HepG2 (cell line): ENCODE measurements around the gene PPM1M. TPM values are rescaled to one million over a fixed set of nuclear protein-coding genes. Genes with fewer than 3 reads are reported as not detected.

Source experiments
- CBX1 ChIP-seq: IDR thresholded peaks from one replicate; pipeline ENCODE4 v1.6.1; 2016; ENCODE audit warnings: antibody characterized with exemption, low read depth
- EEA1 ChIP-seq: sonication (generic); formaldehyde crosslinking; IDR thresholded peaks from 2 replicates; pipeline ENCODE4 v1.5.1; 2020; ENCODE audit warnings: mild to moderate bottlenecking, missing genetic modification reagents, borderline replicate concordance
- EED ChIP-seq: sonication (generic); formaldehyde crosslinking; IDR thresholded peaks from 2 replicates; pipeline ENCODE4 v1.5.0; 2020; ENCODE audit warnings: mild to moderate bottlenecking, missing genetic modification reagents
- FOXA1 ChIP-seq, 2 experiments: fragments of 450-650 bp in 1 of 2; sonication (generic) in 1 of 2; formaldehyde crosslinking in 1 of 2; IDR thresholded peaks; 2 replicates each; pipeline versions ENCODE4 v1.4.0 to v1.6.1; 2016 to 2020; ENCODE audit warnings: missing genetic modification reagents in 1 of 2
- HDAC2 ChIP-seq: sonication (generic); formaldehyde crosslinking; IDR thresholded peaks from 2 replicates; pipeline ENCODE4 v1.4.0; 2020; ENCODE audit warnings: missing genetic modification reagents
- HNRNPLL ChIP-seq: fragments of 200-400 bp; formaldehyde crosslinking; IDR thresholded peaks from 2 replicates; pipeline ENCODE4 v1.6.1; 2017; ENCODE audit warnings: mild to moderate bottlenecking, low read depth, low read length; ENCODE audit not compliant: poor library complexity, severe bottlenecking
- SALL2 ChIP-seq: sonication (generic); formaldehyde crosslinking; IDR thresholded peaks from 2 replicates; pipeline ENCODE4 v1.8.1; 2023; ENCODE audit warnings: mild to moderate bottlenecking, missing genetic modification reagents, inconsistent platforms
- SATB2 ChIP-seq: sonication (generic); formaldehyde crosslinking; IDR thresholded peaks from 2 replicates; pipeline ENCODE4 v1.5.0; 2020; ENCODE audit warnings: missing genetic modification reagents
- SNAI1 ChIP-seq: sonication (generic); formaldehyde crosslinking; IDR thresholded peaks from 2 replicates; pipeline ENCODE4 v1.5.0; 2020; ENCODE audit warnings: mild to moderate bottlenecking, missing genetic modification reagents, borderline replicate concordance
- SOX6 ChIP-seq, 2 experiments: fragments of 450-650 bp in 1 of 2; sonication (generic) in 1 of 2; formaldehyde crosslinking in 1 of 2; IDR thresholded peaks; 2 replicates each; pipeline versions ENCODE4 v1.4.0 to v1.6.1; 2017 to 2020; ENCODE audit warnings: antibody characterized with exemption in 1 of 2, mild to moderate bottlenecking in 1 of 2, missing genetic modification reagents in 1 of 2
- SPEN ChIP-seq: sonication (generic); formaldehyde crosslinking; IDR thresholded peaks from 2 replicates; pipeline ENCODE4 v1.5.1; 2020; ENCODE audit warnings: low read depth, mild to moderate bottlenecking, missing genetic modification reagents
- SRY ChIP-seq: sonication (generic); formaldehyde crosslinking; IDR thresholded peaks from 2 replicates; pipeline ENCODE4 v1.8.0; 2022; ENCODE audit warnings: mild to moderate bottlenecking, missing genetic modification reagents
- TAF1 ChIP-seq: sonication (generic); formaldehyde crosslinking; IDR thresholded peaks from 2 replicates; pipeline ENCODE4 v1.4.0; 2020; ENCODE audit warnings: missing genetic modification reagents
- TFDP1 ChIP-seq: IDR thresholded peaks from 2 replicates; pipeline ENCODE4 v1.6.1; 2016; ENCODE audit warnings: missing compliant biosample characterization, missing genetic modification reagents, borderline replicate concordance
- TMF1 ChIP-seq: sonication (generic); formaldehyde crosslinking; IDR thresholded peaks from 2 replicates; pipeline ENCODE4 v1.8.1; 2022; ENCODE audit warnings: low read depth, missing genetic modification reagents
- ZBTB38 ChIP-seq: sonication (generic); formaldehyde crosslinking; IDR thresholded peaks from 2 replicates; pipeline ENCODE4 v1.5.1; 2020; ENCODE audit warnings: mild to moderate bottlenecking, missing genetic modification reagents
- ZFAT ChIP-seq: sonication (generic); formaldehyde crosslinking; conservative IDR thresholded peaks from 2 replicates; pipeline ENCODE4 v1.8.1; 2023; ENCODE audit warnings: missing genetic modification reagents, inconsistent platforms
- ZKSCAN1 ChIP-seq: fragments of 150-350 bp; IDR thresholded peaks from 2 replicates; pipeline ENCODE4 v1.6.1; 2014; ENCODE audit warnings: low read length
- ZNF234 ChIP-seq: sonication (generic); formaldehyde crosslinking; conservative IDR thresholded peaks from 2 replicates; pipeline ENCODE4 v1.5.1; 2020; ENCODE audit warnings: mild to moderate bottlenecking, missing genetic modification reagents
- ZNF253 ChIP-seq: sonication (generic); formaldehyde crosslinking; IDR thresholded peaks from 2 replicates; pipeline ENCODE4 v1.8.0; 2022; ENCODE audit warnings: mild to moderate bottlenecking, missing genetic modification reagents, borderline replicate concordance
- ZNF354B ChIP-seq: sonication (generic); formaldehyde crosslinking; IDR thresholded peaks from 2 replicates; pipeline ENCODE4 v1.8.0; 2022; ENCODE audit warnings: mild to moderate bottlenecking, missing genetic modification reagents
- ZNF430 ChIP-seq: sonication (generic); formaldehyde crosslinking; IDR thresholded peaks from 2 replicates; pipeline ENCODE4 v1.9.0; 2021; ENCODE audit warnings: mild to moderate bottlenecking, missing genetic modification reagents
- ZNF557 ChIP-seq: sonication (generic); formaldehyde crosslinking; IDR thresholded peaks from 2 replicates; pipeline ENCODE4 v1.4.0; 2020; ENCODE audit warnings: missing genetic modification reagents
- ZNF574 ChIP-seq: sonication (generic); formaldehyde crosslinking; IDR thresholded peaks from 2 replicates; pipeline ENCODE4 v1.4.0; 2020; ENCODE audit warnings: missing genetic modification reagents
- ZNF629 ChIP-seq: sonication (generic); formaldehyde crosslinking; conservative IDR thresholded peaks from 2 replicates; pipeline ENCODE4 v1.5.0; 2020; ENCODE audit warnings: missing genetic modification reagents
- ZNF782 ChIP-seq: sonication (generic); formaldehyde crosslinking; IDR thresholded peaks from 2 replicates; pipeline ENCODE4 v1.4.0; 2020; ENCODE audit warnings: missing genetic modification reagents, mild to moderate bottlenecking, borderline replicate concordance
- ZNF879 ChIP-seq: sonication (generic); formaldehyde crosslinking; IDR thresholded peaks from 2 replicates; pipeline ENCODE4 v1.8.1; 2023; ENCODE audit warnings: missing genetic modification reagents
- ZSCAN20 ChIP-seq: sonication (generic); formaldehyde crosslinking; IDR thresholded peaks from 2 replicates; pipeline ENCODE4 v1.4.0; 2020; ENCODE audit warnings: missing genetic modification reagents, mild to moderate bottlenecking, borderline replicate concordance
- polyA plus RNA-seq, 8 experiments: library from polyadenylated mRNA; depleted of rRNA in 3 of 8; stranded (reverse) in 7 of 8; unstranded in 1 of 8; fragments of >200 nt; fragmentation: Illumina TruSeq in 4 of 8; extraction: Trizol in 4 of 8; gene quantifications; 2 replicates each; pipeline versions ENCODE4 v1.2.1 to v1.2.3, GENCODE V29; 2011 to 2016; ENCODE audit warnings: low read depth in 4 of 8, missing spikeins in 1 of 8, mixed read lengths in 1 of 8; ENCODE audit not compliant: insufficient read depth in 1 of 8
- total RNA-seq, 5 experiments: library from RNA; depleted of rRNA; stranded (reverse); fragments of >200 nt; fragmentation: Illumina TruSeq; extraction: Trizol; gene quantifications; 2 replicates each; pipeline ENCODE4 v1.2.3, GENCODE V29; 2016; ENCODE audit warnings: low read depth in 1 of 5
- TF ChIP-seq, protein P1 (sequence below): sonication (generic); formaldehyde crosslinking; IDR thresholded peaks from 2 replicates; pipeline ENCODE4 v1.8.1; 2023; ENCODE audit warnings: mild to moderate bottlenecking, missing genetic modification reagents, borderline replicate concordance

The PPM1M gene
- total and polyA plus RNA-seq, 2 of the 13 experiments (the other 11 are each of a cell fraction or from before 2014, with no cell fraction given): 2.5 to 5.9 TPM

DNA sequence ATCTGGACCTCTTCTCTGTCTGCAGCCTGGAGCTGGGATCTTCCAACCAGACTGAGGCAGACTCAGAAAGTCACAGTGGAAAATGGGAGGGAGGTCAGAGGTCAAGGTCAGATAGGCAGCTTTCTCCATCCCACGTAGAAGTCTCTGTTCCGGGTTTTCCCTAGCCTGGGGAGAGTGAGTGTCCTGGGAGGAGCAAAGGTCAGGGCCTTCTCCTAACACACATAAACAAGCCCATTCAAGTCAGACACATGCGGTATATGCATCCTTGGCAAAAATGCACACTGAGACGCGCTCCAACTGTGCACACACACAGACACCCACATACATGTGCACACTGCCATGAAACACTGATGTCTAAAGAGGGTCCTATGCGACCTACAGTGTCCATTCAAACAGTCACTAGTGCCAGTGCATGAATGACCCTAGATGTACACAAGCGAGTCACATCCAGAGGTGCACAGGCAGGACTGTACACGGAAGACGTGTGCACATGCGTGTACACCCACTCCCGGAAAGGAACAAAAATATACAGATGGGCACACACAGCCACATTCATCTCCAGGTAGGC is 7.3 kb upstream of the PPM1M start (continued):
- TF ChIP-seq ZNF782 (CRISPR knock-in tag) (no peak), CBX1 (no peak), TFDP1 (CRISPR knock-in tag) (no peak), ZFAT (CRISPR knock-in tag) (no peak), ZNF234 (0 out of 2 replicates have a peak, but pooled peaks have one; percentile 39), EEA1 (CRISPR knock-in tag) (no peak), SOX6 (IDR thresholded peaks at IDR 0.05) (no peak), SOX6 (CRISPR knock-in tag; IDR thresholded peaks at IDR 0.05) (peak; percentile 35), TMF1 (CRISPR knock-in tag) (0 out of 2 replicates have a peak, but pooled peaks have one; percentile 31), SRY (CRISPR knock-in tag) (peak; percentile 38; the same call in 1 of the 2 replicates), HDAC2 (peak; percentile 71; the same call in 1 of the 2 replicates), SNAI1 (CRISPR knock-in tag) (no peak), SALL2 (CRISPR knock-in tag) (no peak), SATB2 (CRISPR knock-in tag) (no peak), ZNF430 (CRISPR knock-in tag) (no peak), ZBTB38 (no peak), ZNF557 (CRISPR knock-in tag) (no peak), EED (CRISPR knock-in tag) (no peak; the same call in 1 of the 2 replicates), ZNF629 (CRISPR knock-in tag) (no peak), ZNF574 (CRISPR knock-in tag) (peak; percentile 72), ZNF879 (no peak; the same call in 1 of the 2 replicates), ZKSCAN1 (no peak), FOXA1 (IDR thresholded peaks at IDR 0.05) (no peak), FOXA1 (CRISPR knock-in tag; IDR thresholded peaks at IDR 0.05) (peak; percentile 37; the same call in 1 of the 2 replicates), HNRNPLL (no peak), ZSCAN20 (CRISPR knock-in tag) (no peak), TAF1 (CRISPR knock-in tag) (no peak), SPEN (CRISPR knock-in tag) (peak; percentile 51; the same call in 1 of the 2 replicates), ZNF354B (CRISPR knock-in tag) (no peak), ZNF253 (no peak)
- TF ChIP-seq, protein P1, sequence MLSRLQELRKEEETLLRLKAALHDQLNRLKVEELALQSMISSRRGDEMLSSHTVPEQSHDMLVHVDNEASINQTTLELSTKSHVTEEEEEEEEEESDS: peak; percentile 46; the same call in 1 of the 2 replicates
